Peyer's patch (tissue), 4 donors: ENCODE results near the gene PRSS36. TPM values are rescaled to one million over a fixed set of nuclear protein-coding genes. Genes with fewer than 3 reads are reported as not detected.
"Not testable (repeated sequence)": the region's sequence is repeated elsewhere in the genome, so short reads cannot be mapped to it uniquely, and the experiment has no call there.

ENCODE experiments used
- DNase-seq, 3 donors: peaks; one replicate each; pipeline ENCODE4 v3.0.0-alpha.2; 2017 to 2019
- H3K27ac ChIP-seq, 4 donors: fragments of 200-600 bp; sonication (generic); one replicate each; pipeline ENCODE4 v1.5.1; 2016 to 2019
- H3K27me3 ChIP-seq, 2 donors: fragments of 200-600 bp; sonication (generic); one replicate each; pipeline ENCODE4 v1.5.1; 2019
- H3K36me3 ChIP-seq, 3 donors: fragments of 200-600 bp; sonication (generic); one replicate each; pipeline ENCODE4 v1.5.1; 2016 to 2019
- H3K4me1 ChIP-seq, 4 donors: fragments of 200-600 bp; sonication (generic); one replicate each; pipeline ENCODE4 v1.5.1; 2016 to 2019
- H3K4me3 ChIP-seq, 4 donors: fragments of 200-600 bp; sonication (generic); 1 replicate in 3 of 4; 2 replicates in 1 of 4; pipeline ENCODE4 v1.5.1; 2016 to 2019; ENCODE audit warnings: mild to moderate bottlenecking in 1 of 4
- H3K9me3 ChIP-seq, 4 donors: fragments of 200-600 bp; sonication (generic); one replicate each; pipeline ENCODE4 v1.5.1; 2016 to 2019; ENCODE audit warnings: mild to moderate bottlenecking in 1 of 4
- POLR2A ChIP-seq, 2 donors: fragments of 450-650 bp; IDR thresholded peaks; one replicate each; pipeline ENCODE4 v1.5.1; 2017; ENCODE audit warnings: antibody characterized with exemption in 2 of 2, mild to moderate bottlenecking in 2 of 2, moderate library complexity in 2 of 2
- total RNA-seq, 4 donors: library from RNA; depleted of rRNA; stranded (reverse); fragments of >200 nt; gene quantifications; one replicate each; pipeline ENCODE4 v1.1.0, GENCODE V29; 2016
- TF ChIP-seq, protein P1 (sequence below), 6 experiments: fragments of 450-650 bp in 4 of 6; fragments of 200-600 bp in 2 of 6; sonication (generic) in 1 of 6; IDR thresholded peaks; one replicate each; pipeline ENCODE4 v1.5.1; 2017 to 2019; ENCODE audit warnings: antibody characterized with exemption in 6 of 6, mild to moderate bottlenecking in 3 of 6, moderate library complexity in 1 of 6

PRSS36 gene
- total RNA-seq, 4 donors from 2014 or later: 26.1 to 31.3 (median 28.2) TPM; not detected in 1

DNA sequence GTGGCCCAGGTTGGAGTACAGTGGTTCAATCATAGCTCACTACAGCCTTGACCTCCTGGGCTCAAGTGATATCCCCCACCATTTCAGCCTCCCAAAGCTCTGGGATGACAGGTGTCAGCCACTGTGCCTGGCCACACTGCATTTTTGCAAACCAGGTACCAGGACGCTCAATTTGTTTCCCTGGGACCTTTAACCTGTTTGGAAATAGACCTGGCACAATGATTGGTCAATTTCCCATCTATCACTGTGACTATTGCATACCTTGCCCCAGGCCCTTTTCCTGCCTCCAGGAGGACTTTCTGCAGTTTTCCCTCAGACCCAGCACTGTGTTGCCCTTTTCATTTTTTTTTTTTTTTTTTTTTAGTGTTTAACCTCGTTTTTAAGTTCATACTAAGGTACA, 19.0 kb upstream of the PRSS36 start:
- Histone ChIP-seq H3K4me3 (no peak overlapping the region), H3K27ac (no peak overlapping the region), H3K36me3 (no peaks in the 10 kb centered on the region), H3K4me1 (no peaks in the 10 kb centered on the region), H3K9me3 (no peaks in the 10 kb centered on the region), H3K27me3 (no peaks in the 10 kb centered on the region)
- TF ChIP-seq, protein P1, sequence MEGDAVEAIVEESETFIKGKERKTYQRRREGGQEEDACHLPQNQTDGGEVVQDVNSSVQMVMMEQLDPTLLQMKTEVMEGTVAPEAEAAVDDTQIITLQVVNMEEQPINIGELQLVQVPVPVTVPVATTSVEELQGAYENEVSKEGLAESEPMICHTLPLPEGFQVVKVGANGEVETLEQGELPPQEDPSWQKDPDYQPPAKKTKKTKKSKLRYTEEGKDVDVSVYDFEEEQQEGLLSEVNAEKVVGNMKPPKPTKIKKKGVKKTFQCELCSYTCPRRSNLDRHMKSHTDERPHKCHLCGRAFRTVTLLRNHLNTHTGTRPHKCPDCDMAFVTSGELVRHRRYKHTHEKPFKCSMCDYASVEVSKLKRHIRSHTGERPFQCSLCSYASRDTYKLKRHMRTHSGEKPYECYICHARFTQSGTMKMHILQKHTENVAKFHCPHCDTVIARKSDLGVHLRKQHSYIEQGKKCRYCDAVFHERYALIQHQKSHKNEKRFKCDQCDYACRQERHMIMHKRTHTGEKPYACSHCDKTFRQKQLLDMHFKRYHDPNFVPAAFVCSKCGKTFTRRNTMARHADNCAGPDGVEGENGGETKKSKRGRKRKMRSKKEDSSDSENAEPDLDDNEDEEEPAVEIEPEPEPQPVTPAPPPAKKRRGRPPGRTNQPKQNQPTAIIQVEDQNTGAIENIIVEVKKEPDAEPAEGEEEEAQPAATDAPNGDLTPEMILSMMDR (IDR thresholded peaks at IDR 0.05): no peak
- TF ChIP-seq POLR2A (IDR thresholded peaks at IDR 0.05): no peak
- DNase-seq: no peak

DNA sequence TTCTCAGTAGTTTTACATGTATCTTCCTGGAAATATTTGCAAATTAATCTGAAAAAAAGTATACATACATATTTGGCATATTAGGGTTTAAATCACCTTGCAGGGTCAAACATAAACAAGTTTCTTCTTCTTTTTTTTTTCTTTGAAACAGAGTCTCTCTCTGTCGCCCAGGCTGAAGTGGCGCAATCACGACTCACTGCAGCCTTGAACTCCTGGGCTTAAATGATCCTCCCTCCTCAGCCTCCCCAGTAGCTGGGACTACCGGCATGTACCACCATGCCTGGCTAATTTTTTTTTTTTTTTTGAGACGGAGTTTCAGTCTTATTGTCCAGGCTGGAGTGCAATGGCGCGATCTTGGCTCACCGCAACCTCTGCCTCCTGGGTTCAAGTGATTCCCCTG, 17.4 kb upstream of the PRSS36 start:
- H3K36me3 ChIP-seq: no peaks in the 10 kb centered on the region
- no peak overlapping the region for H3K4me3 ChIP-seq
- no peaks in the 10 kb centered on the region for H3K27me3 ChIP-seq
- TF ChIP-seq, protein P1 (IDR thresholded peaks at IDR 0.05): no peak
- no peak for TF ChIP-seq POLR2A (IDR thresholded peaks at IDR 0.05)
- no peak overlapping the region for H3K27ac ChIP-seq
- H3K9me3 ChIP-seq: no peaks in the 10 kb centered on the region
- no peak for DNase-seq
- no peaks in the 10 kb centered on the region for H3K4me1 ChIP-seq

GRCh38 chr16:31157136-31157535, 7.3 kb upstream of the PRSS36 start:
- H3K27me3 ChIP-seq: no peaks in the 10 kb centered on the region
- H3K36me3 ChIP-seq: no peaks in the 10 kb centered on the region
- DNase-seq: no peak
- TF ChIP-seq, protein P1 (IDR thresholded peaks at IDR 0.05): no peak
- no peak for TF ChIP-seq POLR2A (IDR thresholded peaks at IDR 0.05)
- H3K4me3 ChIP-seq: no peak overlapping the region
- no peaks in the 10 kb centered on the region for H3K4me1 ChIP-seq
- no peak overlapping the region for H3K27ac ChIP-seq
- H3K9me3 ChIP-seq: no peaks in the 10 kb centered on the region

DNA sequence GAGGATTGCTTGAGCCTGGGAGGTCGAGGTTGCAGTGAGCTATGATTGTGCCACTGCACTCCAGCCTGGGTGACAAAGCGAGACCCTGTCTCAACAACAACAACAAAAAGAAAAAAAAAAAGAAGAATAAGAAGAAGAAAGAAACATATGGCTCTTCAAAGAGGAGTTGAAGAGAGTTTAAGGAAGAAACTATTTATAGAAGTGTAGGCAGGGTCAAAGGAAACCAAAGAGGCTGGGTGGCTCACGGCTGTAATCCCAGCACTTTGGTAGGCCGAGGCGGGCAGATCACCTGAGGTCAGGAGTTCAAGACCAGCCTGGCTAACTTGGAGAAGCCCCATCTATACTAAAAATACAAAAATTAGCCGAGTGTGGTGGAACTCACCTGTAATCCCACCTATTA, 1.1 kb upstream of the PRSS36 start:
- H3K4me1 ChIP-seq, DNase-seq, H3K9me3 ChIP-seq, H3K36me3 ChIP-seq, H3K4me3 ChIP-seq, H3K27me3 ChIP-seq, H3K27ac ChIP-seq: not testable (repeated sequence)

GRCh38 chr16:31149332-31149731, 534 bp downstream of the PRSS36 start:
- Histone ChIP-seq H3K4me1 (peaks cover 0 to 10% (median 0%) of the 10 kb centered on the region in 4 donors), H3K27me3 (no peaks in the 10 kb centered on the region), H3K36me3 (no peaks in the 10 kb centered on the region), H3K27ac (peak overlapping the region in 1 of 4 donors; percentile 25), H3K9me3 (no peaks in the 10 kb centered on the region), H3K4me3 (no peak overlapping the region)
- TF ChIP-seq, protein P1 (IDR thresholded peaks at IDR 0.05): no peak
- TF ChIP-seq POLR2A (IDR thresholded peaks at IDR 0.05): no peak
- DNase-seq: no peak

GRCh38 chr16:31148896-31149295, 970 bp downstream of the PRSS36 start:
- H3K27me3 ChIP-seq: no peaks in the 10 kb centered on the region
- no peaks in the 10 kb centered on the region for H3K9me3 ChIP-seq
- DNase-seq: no peak
- H3K4me3 ChIP-seq: no peak overlapping the region
- no peaks in the 10 kb centered on the region for H3K36me3 ChIP-seq
- H3K4me1 ChIP-seq: peaks cover 0 to 10% (median 0%) of the 10 kb centered on the region in 4 donors
- H3K27ac ChIP-seq: no peak overlapping the region
- TF ChIP-seq POLR2A (IDR thresholded peaks at IDR 0.05): no peak
- TF ChIP-seq, protein P1 (IDR thresholded peaks at IDR 0.05): no peak
